ENCODE measurements around the gene KL.

KL gene

GRCh38 chr13:33050161-33050560 is 33.9 kb downstream of the KL start:
- Histone ChIP-seq H3K9ac (ENCODE audit: low read depth, low read length) (no peak overlapping the region), H3K4me3 (ENCODE audit: low read length) (no peak overlapping the region), H3K4me1 (ENCODE audit: control insufficient read depth, insufficient read depth, low read length) (peaks cover 4% of the 10 kb centered on the region), H3K27me3 (ENCODE audit: control insufficient read depth, insufficient read depth, low read length) (peaks cover 22% of the 10 kb centered on the region), H3K36me3 (ENCODE audit: insufficient read depth, low read length) (no peaks in the 10 kb centered on the region), H3K4me2 (ENCODE audit: low read length) (no peak overlapping the region), H3K9me3 (replicated peaks; ENCODE audit: low read length) (no peaks in the 10 kb centered on the region)

- no peak overlapping the region for H3K4me2 ChIP-seq (ENCODE audit: low read length)
- H3K4me1 ChIP-seq (ENCODE audit: control insufficient read depth, insufficient read depth, low read length) = peaks cover 4% of the 10 kb centered on the region
- H3K36me3 ChIP-seq (ENCODE audit: insufficient read depth, low read length) = no peaks in the 10 kb centered on the region
- H3K9me3 ChIP-seq (replicated peaks; ENCODE audit: low read length) = no peaks in the 10 kb centered on the region
- H3K27me3 ChIP-seq (ENCODE audit: control insufficient read depth, insufficient read depth, low read length) = peaks cover 26% of the 10 kb centered on the region
- H3K4me3 ChIP-seq (ENCODE audit: low read length) = no peak overlapping the region
- H3K9ac ChIP-seq (ENCODE audit: low read depth, low read length) = no peak overlapping the region
Observed at GRCh38 chr13:33051632-33052031, 35.4 kb downstream of the KL start.

- Histone ChIP-seq H3K4me1 (ENCODE audit: control insufficient read depth, insufficient read depth, low read length) (peaks cover 4% of the 10 kb centered on the region), H3K27me3 (ENCODE audit: control insufficient read depth, insufficient read depth, low read length) (peaks cover 30% of the 10 kb centered on the region), H3K9ac (ENCODE audit: low read depth, low read length) (no peak overlapping the region), H3K4me3 (ENCODE audit: low read length) (no peak overlapping the region), H3K9me3 (replicated peaks; ENCODE audit: low read length) (no peaks in the 10 kb centered on the region), H3K4me2 (ENCODE audit: low read length) (no peak overlapping the region), H3K36me3 (ENCODE audit: insufficient read depth, low read length) (no peaks in the 10 kb centered on the region)
Observed at GRCh38 chr13:33052506-33053280, 36.5 kb downstream of the KL start.

GRCh38 chr13:33053397-33054066 is 37.3 kb downstream of the KL start:
- H3K4me1 ChIP-seq (ENCODE audit: control insufficient read depth, insufficient read depth, low read length) = peaks cover 4% of the 10 kb centered on the region

GRCh38 chr13:33057019-33057780 is 41.0 kb downstream of the KL start:
- Histone ChIP-seq H3K36me3 (ENCODE audit: insufficient read depth, low read length) (no peaks in the 10 kb centered on the region), H3K4me1 (ENCODE audit: control insufficient read depth, insufficient read depth, low read length) (peaks cover 4% of the 10 kb centered on the region), H3K4me3 (ENCODE audit: low read length) (no peak overlapping the region), H3K9me3 (replicated peaks; ENCODE audit: low read length) (no peaks in the 10 kb centered on the region), H3K27me3 (ENCODE audit: control insufficient read depth, insufficient read depth, low read length) (peaks cover 16% of the 10 kb centered on the region), H3K4me2 (ENCODE audit: low read length) (no peak overlapping the region), H3K9ac (ENCODE audit: low read depth, low read length) (no peak overlapping the region)

More at GRCh38 chr13:33053397-33054066, 37.3 kb downstream of the KL start:
- no peaks in the 10 kb centered on the region for H3K9me3 ChIP-seq (replicated peaks; ENCODE audit: low read length)
- no peak overlapping the region for H3K4me3 ChIP-seq (ENCODE audit: low read length)
- peaks cover 25% of the 10 kb centered on the region for H3K27me3 ChIP-seq (ENCODE audit: control insufficient read depth, insufficient read depth, low read length)
- no peaks in the 10 kb centered on the region for H3K36me3 ChIP-seq (ENCODE audit: insufficient read depth, low read length)
- no peak overlapping the region for H3K4me2 ChIP-seq (ENCODE audit: low read length)
- no peak overlapping the region for H3K9ac ChIP-seq (ENCODE audit: low read depth, low read length)

- H3K27me3 ChIP-seq (ENCODE audit: control insufficient read depth, insufficient read depth, low read length) = peaks cover 13% of the 10 kb centered on the region
- H3K4me2 ChIP-seq (ENCODE audit: low read length) = no peak overlapping the region
- no peak overlapping the region for H3K9ac ChIP-seq (ENCODE audit: low read depth, low read length)
- H3K4me1 ChIP-seq (ENCODE audit: control insufficient read depth, insufficient read depth, low read length) = no peaks in the 10 kb centered on the region
- H3K36me3 ChIP-seq (ENCODE audit: insufficient read depth, low read length) = no peaks in the 10 kb centered on the region
- no peak overlapping the region for H3K4me3 ChIP-seq (ENCODE audit: low read length)
- H3K9me3 ChIP-seq (replicated peaks; ENCODE audit: low read length) = no peaks in the 10 kb centered on the region
Observed at GRCh38 chr13:33058776-33059327, 42.6 kb downstream of the KL start.

GRCh38 chr13:33060815-33061214 is 44.6 kb downstream of the KL start:
- H3K4me1 ChIP-seq (ENCODE audit: control insufficient read depth, insufficient read depth, low read length) = no peaks in the 10 kb centered on the region

GRCh38 chr13:33066329-33066728 is 50.1 kb downstream of the KL start:
- Histone ChIP-seq H3K9me3 (replicated peaks; ENCODE audit: low read length) (no peaks in the 10 kb centered on the region), H3K27me3 (ENCODE audit: control insufficient read depth, insufficient read depth, low read length) (peaks cover 7% of the 10 kb centered on the region), H3K4me1 (ENCODE audit: control insufficient read depth, insufficient read depth, low read length) (no peaks in the 10 kb centered on the region), H3K4me2 (ENCODE audit: low read length) (no peak overlapping the region), H3K36me3 (ENCODE audit: insufficient read depth, low read length) (no peaks in the 10 kb centered on the region), H3K9ac (ENCODE audit: low read depth, low read length) (no peak overlapping the region), H3K4me3 (ENCODE audit: low read length) (no peak overlapping the region)

More at GRCh38 chr13:33060815-33061214, 44.6 kb downstream of the KL start:
- no peak overlapping the region for H3K9ac ChIP-seq (ENCODE audit: low read depth, low read length)
- no peak overlapping the region for H3K4me3 ChIP-seq (ENCODE audit: low read length)
- H3K27me3 ChIP-seq (ENCODE audit: control insufficient read depth, insufficient read depth, low read length) = peaks cover 14% of the 10 kb centered on the region
- no peaks in the 10 kb centered on the region for H3K9me3 ChIP-seq (replicated peaks; ENCODE audit: low read length)
- no peak overlapping the region for H3K4me2 ChIP-seq (ENCODE audit: low read length)
- no peaks in the 10 kb centered on the region for H3K36me3 ChIP-seq (ENCODE audit: insufficient read depth, low read length)

- no peak overlapping the region for H3K9ac ChIP-seq (ENCODE audit: low read depth, low read length)
- H3K27me3 ChIP-seq (ENCODE audit: control insufficient read depth, insufficient read depth, low read length) = peaks cover 7% of the 10 kb centered on the region
- no peaks in the 10 kb centered on the region for H3K36me3 ChIP-seq (ENCODE audit: insufficient read depth, low read length)
- no peaks in the 10 kb centered on the region for H3K4me1 ChIP-seq (ENCODE audit: control insufficient read depth, insufficient read depth, low read length)
- H3K9me3 ChIP-seq (replicated peaks; ENCODE audit: low read length) = no peaks in the 10 kb centered on the region
- no peak overlapping the region for H3K4me3 ChIP-seq (ENCODE audit: low read length)
- H3K4me2 ChIP-seq (ENCODE audit: low read length) = no peak overlapping the region
Observed at GRCh38 chr13:33069365-33069764, 53.1 kb downstream of the KL start.

GRCh38 chr13:33070713-33071112 is 54.5 kb downstream of the KL start:
- Histone ChIP-seq H3K27me3 (ENCODE audit: control insufficient read depth, insufficient read depth, low read length) (no peaks in the 10 kb centered on the region), H3K4me1 (ENCODE audit: control insufficient read depth, insufficient read depth, low read length) (no peaks in the 10 kb centered on the region), H3K4me2 (ENCODE audit: low read length) (no peak overlapping the region), H3K4me3 (ENCODE audit: low read length) (no peak overlapping the region), H3K36me3 (ENCODE audit: insufficient read depth, low read length) (no peaks in the 10 kb centered on the region), H3K9ac (ENCODE audit: low read depth, low read length) (no peak overlapping the region), H3K9me3 (replicated peaks; ENCODE audit: low read length) (no peaks in the 10 kb centered on the region)

GRCh38 chr13:33072282-33072681 is 56.1 kb downstream of the KL start:
- Histone ChIP-seq H3K4me2 (ENCODE audit: low read length) (no peak overlapping the region), H3K9me3 (replicated peaks; ENCODE audit: low read length) (no peaks in the 10 kb centered on the region), H3K27me3 (ENCODE audit: control insufficient read depth, insufficient read depth, low read length) (no peaks in the 10 kb centered on the region), H3K4me3 (ENCODE audit: low read length) (no peak overlapping the region), H3K4me1 (ENCODE audit: control insufficient read depth, insufficient read depth, low read length) (no peaks in the 10 kb centered on the region), H3K36me3 (ENCODE audit: insufficient read depth, low read length) (no peaks in the 10 kb centered on the region), H3K9ac (ENCODE audit: low read depth, low read length) (no peak overlapping the region)

All from skeletal muscle satellite cell (primary cell).